ENCODE results near the gene IL22RA1. TPM values are rescaled to one million over a fixed set of nuclear protein-coding genes. Genes with fewer than 3 reads are reported as not detected.

IL22RA1 gene
- total and polyA plus RNA-seq, 9 of the 15 experiments (the other 6 are each of a cell fraction or from before 2014, with no cell fraction given): not detected

GRCh38 chr1:24150234-24151174 is 7.6 kb upstream of the IL22RA1 start (continued):
- peak; percentile 64; the same call in 1 of the 2 replicates for TF ChIP-seq PREB (CRISPR knock-in tag; IDR thresholded peaks at IDR 0.05)
- peak; percentile 29; the same call in 1 of the 2 replicates for TF ChIP-seq SP1 (CRISPR knock-in tag; IDR thresholded peaks at IDR 0.05)
- TF ChIP-seq, protein P1, sequence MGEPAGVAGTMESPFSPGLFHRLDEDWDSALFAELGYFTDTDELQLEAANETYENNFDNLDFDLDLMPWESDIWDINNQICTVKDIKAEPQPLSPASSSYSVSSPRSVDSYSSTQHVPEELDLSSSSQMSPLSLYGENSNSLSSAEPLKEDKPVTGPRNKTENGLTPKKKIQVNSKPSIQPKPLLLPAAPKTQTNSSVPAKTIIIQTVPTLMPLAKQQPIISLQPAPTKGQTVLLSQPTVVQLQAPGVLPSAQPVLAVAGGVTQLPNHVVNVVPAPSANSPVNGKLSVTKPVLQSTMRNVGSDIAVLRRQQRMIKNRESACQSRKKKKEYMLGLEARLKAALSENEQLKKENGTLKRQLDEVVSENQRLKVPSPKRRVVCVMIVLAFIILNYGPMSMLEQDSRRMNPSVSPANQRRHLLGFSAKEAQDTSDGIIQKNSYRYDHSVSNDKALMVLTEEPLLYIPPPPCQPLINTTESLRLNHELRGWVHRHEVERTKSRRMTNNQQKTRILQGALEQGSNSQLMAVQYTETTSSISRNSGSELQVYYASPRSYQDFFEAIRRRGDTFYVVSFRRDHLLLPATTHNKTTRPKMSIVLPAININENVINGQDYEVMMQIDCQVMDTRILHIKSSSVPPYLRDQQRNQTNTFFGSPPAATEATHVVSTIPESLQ (CRISPR knock-in tag; IDR thresholded peaks at IDR 0.05): 0 out of 2 replicates have a peak, but pooled peaks have one; percentile 8
- 0 out of 2 replicates have a peak, but pooled peaks have one; percentile 33 for TF ChIP-seq XRCC5 (IDR thresholded peaks at IDR 0.05; ENCODE audit: low read depth, low read length)
- TF ChIP-seq ZNF347 (CRISPR knock-in tag; IDR thresholded peaks at IDR 0.05; ENCODE audit: low read depth): no peak
- TF ChIP-seq CEBPB (tag; IDR thresholded peaks at IDR 0.05): no peak
- no peak for TF ChIP-seq NFIX (CRISPR knock-in tag; IDR thresholded peaks at IDR 0.05; ENCODE audit: low read depth)
- 0 out of 2 replicates have a peak, but pooled peaks have one; percentile 27 for TF ChIP-seq KAT7 (CRISPR knock-in tag; IDR thresholded peaks at IDR 0.05; ENCODE audit: borderline replicate concordance)
- 0 out of 2 replicates have a peak, but pooled peaks have one; percentile 10 for TF ChIP-seq ATF3 (IDR thresholded peaks at IDR 0.05)
- TF ChIP-seq ATF3 (CRISPR knock-in tag; conservative IDR thresholded peaks at IDR 0.05): no peak; the same call in 1 of the 2 replicates
- no peak for TF ChIP-seq CREB1 (IDR thresholded peaks at IDR 0.05)
- peak; percentile 42; the same call in 1 of the 2 replicates for TF ChIP-seq CREB1 (CRISPR knock-in tag; IDR thresholded peaks at IDR 0.05)
- no peak for TF ChIP-seq SNIP1 (IDR thresholded peaks at IDR 0.05; ENCODE audit: low read depth)
- TF ChIP-seq, protein P2, sequence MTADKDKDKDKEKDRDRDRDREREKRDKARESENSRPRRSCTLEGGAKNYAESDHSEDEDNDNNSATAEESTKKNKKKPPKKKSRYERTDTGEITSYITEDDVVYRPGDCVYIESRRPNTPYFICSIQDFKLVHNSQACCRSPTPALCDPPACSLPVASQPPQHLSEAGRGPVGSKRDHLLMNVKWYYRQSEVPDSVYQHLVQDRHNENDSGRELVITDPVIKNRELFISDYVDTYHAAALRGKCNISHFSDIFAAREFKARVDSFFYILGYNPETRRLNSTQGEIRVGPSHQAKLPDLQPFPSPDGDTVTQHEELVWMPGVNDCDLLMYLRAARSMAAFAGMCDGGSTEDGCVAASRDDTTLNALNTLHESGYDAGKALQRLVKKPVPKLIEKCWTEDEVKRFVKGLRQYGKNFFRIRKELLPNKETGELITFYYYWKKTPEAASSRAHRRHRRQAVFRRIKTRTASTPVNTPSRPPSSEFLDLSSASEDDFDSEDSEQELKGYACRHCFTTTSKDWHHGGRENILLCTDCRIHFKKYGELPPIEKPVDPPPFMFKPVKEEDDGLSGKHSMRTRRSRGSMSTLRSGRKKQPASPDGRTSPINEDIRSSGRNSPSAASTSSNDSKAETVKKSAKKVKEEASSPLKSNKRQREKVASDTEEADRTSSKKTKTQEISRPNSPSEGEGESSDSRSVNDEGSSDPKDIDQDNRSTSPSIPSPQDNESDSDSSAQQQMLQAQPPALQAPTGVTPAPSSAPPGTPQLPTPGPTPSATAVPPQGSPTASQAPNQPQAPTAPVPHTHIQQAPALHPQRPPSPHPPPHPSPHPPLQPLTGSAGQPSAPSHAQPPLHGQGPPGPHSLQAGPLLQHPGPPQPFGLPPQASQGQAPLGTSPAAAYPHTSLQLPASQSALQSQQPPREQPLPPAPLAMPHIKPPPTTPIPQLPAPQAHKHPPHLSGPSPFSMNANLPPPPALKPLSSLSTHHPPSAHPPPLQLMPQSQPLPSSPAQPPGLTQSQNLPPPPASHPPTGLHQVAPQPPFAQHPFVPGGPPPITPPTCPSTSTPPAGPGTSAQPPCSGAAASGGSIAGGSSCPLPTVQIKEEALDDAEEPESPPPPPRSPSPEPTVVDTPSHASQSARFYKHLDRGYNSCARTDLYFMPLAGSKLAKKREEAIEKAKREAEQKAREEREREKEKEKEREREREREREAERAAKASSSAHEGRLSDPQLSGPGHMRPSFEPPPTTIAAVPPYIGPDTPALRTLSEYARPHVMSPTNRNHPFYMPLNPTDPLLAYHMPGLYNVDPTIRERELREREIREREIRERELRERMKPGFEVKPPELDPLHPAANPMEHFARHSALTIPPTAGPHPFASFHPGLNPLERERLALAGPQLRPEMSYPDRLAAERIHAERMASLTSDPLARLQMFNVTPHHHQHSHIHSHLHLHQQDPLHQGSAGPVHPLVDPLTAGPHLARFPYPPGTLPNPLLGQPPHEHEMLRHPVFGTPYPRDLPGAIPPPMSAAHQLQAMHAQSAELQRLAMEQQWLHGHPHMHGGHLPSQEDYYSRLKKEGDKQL (CRISPR knock-in tag; IDR thresholded peaks at IDR 0.05; ENCODE audit: borderline replicate concordance): 0 out of 2 replicates have a peak, but pooled peaks have one; percentile 65
- TF ChIP-seq ETV5 (CRISPR knock-in tag; IDR thresholded peaks at IDR 0.05; ENCODE audit: low read depth): peak; percentile 41; the same call in 1 of the 2 replicates
- TF ChIP-seq FOXA3 (CRISPR knock-in tag; conservative IDR thresholded peaks at IDR 0.05 in 1 of 2, IDR thresholded peaks at IDR 0.05 in 1 of 2): no peak
- no peak for TF ChIP-seq CBX1 (IDR thresholded peaks at IDR 0.05; ENCODE audit: low read depth)

All from K562 (cell line).